Activated CD4-positive, alpha-beta memory T cell treated with anti-CD3 and anti-CD28 coated beads for 36 hours (primary cell): ENCODE data around the gene TM9SF3. TPM values are rescaled to one million over a fixed set of nuclear protein-coding genes. Genes with fewer than 3 reads are reported as not detected.
"Not testable (repeated sequence)": the region's sequence is repeated elsewhere in the genome, so short reads cannot be mapped to it uniquely, and the experiment has no call there.

ENCODE experiments used
- CTCF ChIA-PET: fragments of 350-600 bp; sonication (Branson Sonifier 250); formaldehyde crosslinking; loops from one replicate; lab custom pipeline; 2021; ENCODE audit warnings: antibody characterized with exemption, inconsistent platforms; lab: Charles Lee
- POLR2A ChIA-PET: fragments of 350-600 bp; sonication (Branson Sonifier 250); formaldehyde crosslinking; loops from one replicate; lab custom pipeline; 2021; ENCODE audit warnings: antibody characterized with exemption; lab: Charles Lee
- DNase-seq: peaks from one replicate; pipeline ENCODE4 v3.0.0-alpha.2; 2020
- H3K27ac Mint-ChIP-seq: one replicate; pipeline ENCODE4 v1.8.0; 2021; ENCODE audit warnings: mixed read lengths
- H3K27me3 Mint-ChIP-seq: one replicate; pipeline ENCODE4 v1.8.0; 2021; ENCODE audit warnings: mixed read lengths
- H3K36me3 Mint-ChIP-seq: one replicate; pipeline ENCODE4 v1.8.0; 2021; ENCODE audit warnings: mixed read lengths
- H3K4me1 Mint-ChIP-seq: one replicate; pipeline ENCODE4 v1.8.0; 2021; ENCODE audit warnings: low read depth, mixed read lengths
- H3K4me3 Mint-ChIP-seq: one replicate; pipeline ENCODE4 v1.8.0; 2021; ENCODE audit warnings: mild to moderate bottlenecking, mixed read lengths
- H3K9me3 Mint-ChIP-seq: one replicate; pipeline ENCODE4 v1.8.0; 2021; ENCODE audit warnings: mixed read lengths
- intact Hi-C: fragments of 100-400 bp; cut with micrococcal nuclease; formaldehyde crosslinking; loops from one replicate; pipeline ENCODE4 v1.15.1; 2023
- total RNA-seq, 2 experiments: library from RNA; stranded (reverse); gene quantifications; one replicate each; pipeline ENCODE4 v1.2.3, GENCODE V29; 2021

The TM9SF3 gene
- total RNA-seq, 2 experiments from 2014 or later, result 75.6 to 79.7 TPM

DNA sequence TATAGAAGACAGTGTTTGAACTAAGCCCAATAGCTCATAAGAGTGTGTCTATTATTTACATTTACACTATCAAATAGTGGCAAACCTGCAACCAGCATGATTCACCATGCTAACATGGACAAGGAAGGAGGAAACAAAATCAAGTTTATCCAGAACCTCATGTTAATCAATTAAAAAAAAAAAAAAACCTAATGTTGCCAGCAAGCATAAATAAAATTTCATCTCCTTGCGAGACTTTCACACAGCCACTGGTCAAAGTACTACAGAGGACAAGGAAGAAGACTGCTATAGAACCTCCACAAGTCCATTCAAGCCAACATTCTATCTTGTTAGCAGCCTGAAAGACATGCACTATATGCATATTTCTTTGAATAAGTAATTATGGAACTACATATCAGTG is 9.7 kb downstream of the TM9SF3 start:
- POLR2A ChIA-PET, result no interaction called here
- Mint-ChIP-seq H3K9me3 (no peaks in the 10 kb centered on the region), H3K4me1 (peaks cover 62% of the 10 kb centered on the region), H3K36me3 (peaks cover 26% of the 10 kb centered on the region), H3K27ac (no peak overlapping the region), H3K27me3 (no peaks in the 10 kb centered on the region), H3K4me3 (no peak overlapping the region)
- DNase-seq, result no peak
- CTCF ChIA-PET, result no interaction called here
- intact Hi-C loops, result no loop called here

DNA sequence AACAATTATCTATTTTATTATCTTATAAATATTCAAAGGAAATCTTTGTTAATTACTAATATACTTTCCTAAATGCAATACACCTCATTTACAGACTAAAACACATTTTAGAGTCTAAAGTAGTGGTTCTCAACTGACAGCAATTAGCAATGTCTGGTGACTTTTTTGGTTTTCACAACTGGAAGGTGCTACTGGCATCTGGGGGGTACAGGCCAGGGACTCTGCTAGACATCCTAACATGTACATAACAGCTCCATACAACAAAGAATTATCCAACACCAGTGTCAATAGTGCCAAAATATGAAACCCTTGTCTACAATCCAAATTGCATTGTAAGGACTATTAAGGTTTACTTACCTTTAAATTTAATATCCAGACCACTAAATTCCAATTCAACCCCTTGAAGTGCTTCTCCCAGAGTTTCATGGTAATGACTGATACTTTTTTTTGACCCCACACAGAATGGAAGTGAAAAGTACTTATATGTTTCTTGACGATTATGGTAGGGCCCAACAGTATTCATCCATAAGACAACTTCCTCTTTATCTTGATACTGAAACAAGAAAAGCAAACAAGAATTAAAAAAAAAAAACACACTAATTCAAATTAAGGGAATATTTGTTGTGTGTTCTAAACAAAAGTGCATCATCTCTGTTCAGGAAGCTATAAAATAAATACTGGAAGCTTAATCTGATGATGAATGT is 10.4 kb downstream of the TM9SF3 start:
- intact Hi-C loops, result no loop called here
- DNase-seq, result no peak
- Mint-ChIP-seq H3K4me1 (peaks cover 62% of the 10 kb centered on the region), H3K36me3 (peaks cover 26% of the 10 kb centered on the region), H3K27ac (no peak overlapping the region), H3K4me3 (no peak overlapping the region), H3K9me3 (no peaks in the 10 kb centered on the region), H3K27me3 (no peaks in the 10 kb centered on the region)
- ChIA-PET CTCF (no interaction called here), POLR2A (no interaction called here)

DNA sequence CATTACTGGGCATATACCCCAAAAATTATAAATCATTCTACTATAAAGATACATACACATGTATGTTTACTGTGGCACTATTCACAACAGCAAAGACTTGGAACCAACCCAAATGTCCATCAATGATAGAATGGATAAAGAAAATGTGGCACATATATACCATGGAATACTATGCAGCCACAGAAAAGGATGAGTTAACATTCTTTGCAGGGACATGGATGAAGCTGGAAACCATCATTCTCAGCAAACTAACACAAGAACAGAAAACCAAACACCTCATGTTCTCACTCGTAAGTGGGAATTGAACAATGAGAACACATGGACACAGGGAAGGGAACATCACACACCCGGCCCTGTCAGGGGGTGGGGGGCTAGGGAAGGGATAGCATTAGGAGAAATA is 12.2 kb downstream of the TM9SF3 start:
- POLR2A ChIA-PET, H3K27me3 Mint-ChIP-seq, DNase-seq, H3K4me3 Mint-ChIP-seq, intact Hi-C loops, H3K9me3 Mint-ChIP-seq, CTCF ChIA-PET, H3K27ac Mint-ChIP-seq: not testable (repeated sequence)
- Mint-ChIP-seq H3K36me3 (peaks cover 25% of the 10 kb centered on the region), H3K4me1 (peaks cover 58% of the 10 kb centered on the region)

DNA sequence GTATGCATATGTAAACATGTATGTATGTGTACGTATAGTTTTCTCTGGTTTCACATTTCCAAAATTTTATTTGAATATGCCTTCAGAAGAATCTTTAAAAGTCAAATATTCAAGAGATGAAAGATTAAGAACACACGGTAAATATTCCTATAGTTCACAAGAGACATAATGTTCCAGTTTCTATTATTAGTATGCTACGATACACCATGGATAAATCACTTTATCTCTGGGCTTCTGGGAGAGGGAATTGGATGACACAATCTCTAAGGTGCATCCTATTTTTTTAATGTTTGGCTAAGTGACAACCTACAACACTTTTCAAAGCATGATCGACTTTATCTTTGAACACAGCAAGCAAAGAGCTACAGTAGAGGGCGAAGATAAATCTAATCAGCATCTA is 13.8 kb downstream of the TM9SF3 start:
- no peak for DNase-seq
- POLR2A ChIA-PET, result no interaction called here
- no peak overlapping the region for H3K4me3 Mint-ChIP-seq
- CTCF ChIA-PET, result no interaction called here
- no peaks in the 10 kb centered on the region for H3K9me3 Mint-ChIP-seq
- H3K36me3 Mint-ChIP-seq, result peaks cover 27% of the 10 kb centered on the region
- H3K27me3 Mint-ChIP-seq, result no peaks in the 10 kb centered on the region
- H3K27ac Mint-ChIP-seq, result no peak overlapping the region
- H3K4me1 Mint-ChIP-seq, result peaks cover 58% of the 10 kb centered on the region
- intact Hi-C loops, result no loop called here

DNA sequence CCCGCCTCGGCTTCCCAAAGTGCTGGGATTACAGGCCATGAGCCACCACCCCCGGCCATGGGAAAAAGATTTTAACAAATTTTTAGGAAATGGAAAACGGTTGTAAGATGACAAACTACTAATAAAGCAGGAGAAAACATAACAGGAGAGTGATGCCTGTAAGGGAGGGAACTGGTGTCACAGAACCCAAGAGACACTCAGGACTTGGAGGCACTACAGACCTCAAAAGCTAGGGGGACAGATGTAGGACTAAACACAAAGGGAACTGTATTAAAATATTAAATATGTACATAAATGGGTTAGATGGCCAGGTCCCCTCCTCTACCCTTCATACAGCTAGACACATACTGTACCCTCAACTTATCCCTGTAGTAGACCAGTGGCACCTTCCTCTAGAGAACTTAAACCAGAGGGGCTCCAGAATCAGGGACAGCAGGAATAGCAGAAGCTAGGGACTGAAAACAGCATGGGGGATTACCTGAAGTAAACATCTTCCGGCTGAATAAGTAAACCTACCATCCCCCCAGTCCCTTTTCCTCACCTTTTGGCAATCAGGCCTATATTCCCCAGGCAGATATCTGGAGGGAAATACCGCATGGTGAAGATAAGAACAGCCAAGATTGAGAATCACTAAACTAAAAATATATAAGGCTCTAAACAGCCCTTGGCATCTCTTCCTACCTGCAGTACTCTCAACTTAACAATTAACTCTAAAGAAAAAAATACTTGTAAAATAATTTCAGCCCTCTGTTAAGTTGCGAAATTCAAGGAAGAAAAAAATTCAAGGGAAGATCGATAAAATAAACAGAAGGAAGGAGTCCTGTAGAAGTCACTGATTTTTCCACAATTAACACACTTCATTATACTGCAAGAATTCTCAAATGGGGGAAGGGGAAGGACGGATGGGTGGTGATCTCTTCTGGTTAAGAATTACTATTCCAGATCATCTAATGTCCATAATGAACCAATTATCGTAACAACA is 15.5 kb downstream of the TM9SF3 start:
- ChIA-PET CTCF (interaction anchor here (0.6 kb wide), 1 partner anchor 529 kb away, joined by 3 read pairs; no protein-coding TSS in a partner anchor), POLR2A (no interaction called here)
- no peak overlapping the region for H3K27ac Mint-ChIP-seq
- no peaks in the 10 kb centered on the region for H3K27me3 Mint-ChIP-seq
- peaks cover 55% of the 10 kb centered on the region for H3K4me1 Mint-ChIP-seq
- DNase-seq, result no peak
- intact Hi-C loops, result no loop called here
- no peak overlapping the region for H3K4me3 Mint-ChIP-seq
- peaks cover 29% of the 10 kb centered on the region for H3K36me3 Mint-ChIP-seq
- H3K9me3 Mint-ChIP-seq, result no peaks in the 10 kb centered on the region

DNA sequence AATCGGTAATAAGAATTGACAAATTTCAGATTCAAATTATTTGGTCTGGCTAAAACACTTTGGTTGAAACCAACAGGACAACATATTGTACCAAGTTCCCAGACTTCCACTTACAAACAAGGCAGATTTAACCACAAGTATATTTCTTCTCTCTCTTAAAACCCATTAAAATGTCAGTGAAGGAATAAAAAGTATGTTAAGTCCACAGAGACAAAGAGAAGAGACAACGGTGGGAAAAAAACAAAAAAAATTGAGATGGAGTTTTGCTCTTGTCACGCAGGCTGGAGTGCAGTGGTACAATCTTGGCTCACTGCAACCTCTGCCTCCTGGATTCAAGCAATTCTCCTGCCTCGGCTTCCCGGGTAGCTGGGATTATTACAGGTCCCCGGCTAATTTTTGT is 16.3 kb downstream of the TM9SF3 start:
- POLR2A ChIA-PET, result no interaction called here
- H3K4me1 Mint-ChIP-seq, result peaks cover 60% of the 10 kb centered on the region
- H3K27ac Mint-ChIP-seq, result no peak overlapping the region
- H3K4me3 Mint-ChIP-seq, result no peak overlapping the region
- no peaks in the 10 kb centered on the region for H3K9me3 Mint-ChIP-seq
- H3K27me3 Mint-ChIP-seq, result no peaks in the 10 kb centered on the region
- intact Hi-C loops, result no loop called here
- CTCF ChIA-PET, result no interaction called here
- DNase-seq, result no peak
- peaks cover 25% of the 10 kb centered on the region for H3K36me3 Mint-ChIP-seq

DNA sequence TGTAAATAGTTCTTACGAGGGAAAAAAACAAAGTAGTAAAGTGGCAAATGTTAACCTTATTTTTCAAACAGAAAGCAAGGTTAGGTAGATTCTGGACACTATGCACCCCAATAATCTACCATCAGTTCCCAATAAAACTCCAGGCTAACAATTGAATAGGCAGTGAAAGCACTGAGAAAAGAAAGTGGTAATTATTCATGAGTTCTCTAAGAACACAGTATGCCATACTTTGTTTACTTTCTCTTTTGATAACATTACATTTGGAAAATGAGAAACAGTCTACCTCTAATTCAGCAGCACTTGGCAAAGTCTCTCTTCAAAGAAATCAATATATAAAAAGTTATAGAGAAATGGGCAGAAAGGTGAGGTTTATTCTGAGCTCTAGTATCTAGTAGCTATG is 18.4 kb downstream of the TM9SF3 start:
- ChIA-PET POLR2A (no interaction called here), CTCF (interaction anchor here (1.0 kb wide), 1 partner anchor 261 kb away, joined by 3 read pairs; no protein-coding TSS in a partner anchor)
- intact Hi-C loops, result no loop called here
- DNase-seq, result no peak
- Mint-ChIP-seq H3K9me3 (no peaks in the 10 kb centered on the region), H3K4me3 (no peak overlapping the region), H3K4me1 (peaks cover 50% of the 10 kb centered on the region), H3K27ac (no peak overlapping the region), H3K36me3 (peaks cover 23% of the 10 kb centered on the region), H3K27me3 (no peaks in the 10 kb centered on the region)

DNA sequence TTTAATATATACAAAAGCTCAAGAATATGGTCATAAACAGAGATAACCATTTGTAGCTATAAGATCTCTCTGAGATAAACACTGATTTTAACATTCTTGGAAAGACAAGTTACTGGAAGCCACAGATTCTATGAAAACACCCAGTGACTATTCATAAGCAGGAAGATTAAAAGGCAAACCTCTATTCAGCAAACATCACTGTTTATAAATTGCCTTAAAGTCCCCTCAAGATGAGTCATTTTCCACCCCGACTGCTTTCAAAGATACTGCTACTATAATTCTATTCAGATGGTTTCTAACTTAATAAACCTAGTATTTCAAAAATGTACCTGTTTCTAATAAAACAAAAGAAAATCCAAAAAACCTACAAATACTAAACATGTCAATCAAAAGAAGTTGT is 21.0 kb downstream of the TM9SF3 start:
- H3K4me3 Mint-ChIP-seq, result no peak overlapping the region
- no peaks in the 10 kb centered on the region for H3K27me3 Mint-ChIP-seq
- ChIA-PET CTCF (interaction anchor here (0.6 to 1.1 kb wide), 3 partner anchors 17 to 605 kb away, joined by 3 to 4 read pairs (median 4); partner anchors contain the start of gene TLL2), POLR2A (interaction anchor here (0.9 kb wide), 1 partner anchor 23 kb away, joined by 3 read pairs; no protein-coding TSS in a partner anchor)
- H3K36me3 Mint-ChIP-seq, result peaks cover 21% of the 10 kb centered on the region
- peaks cover 35% of the 10 kb centered on the region for H3K4me1 Mint-ChIP-seq
- H3K27ac Mint-ChIP-seq, result no peak overlapping the region
- no peak for DNase-seq
- intact Hi-C loops, result loop anchor here (2.0 kb wide), 1 partner anchor 21 kb away; the partner anchor contains the start of gene TM9SF3
- no peaks in the 10 kb centered on the region for H3K9me3 Mint-ChIP-seq

DNA sequence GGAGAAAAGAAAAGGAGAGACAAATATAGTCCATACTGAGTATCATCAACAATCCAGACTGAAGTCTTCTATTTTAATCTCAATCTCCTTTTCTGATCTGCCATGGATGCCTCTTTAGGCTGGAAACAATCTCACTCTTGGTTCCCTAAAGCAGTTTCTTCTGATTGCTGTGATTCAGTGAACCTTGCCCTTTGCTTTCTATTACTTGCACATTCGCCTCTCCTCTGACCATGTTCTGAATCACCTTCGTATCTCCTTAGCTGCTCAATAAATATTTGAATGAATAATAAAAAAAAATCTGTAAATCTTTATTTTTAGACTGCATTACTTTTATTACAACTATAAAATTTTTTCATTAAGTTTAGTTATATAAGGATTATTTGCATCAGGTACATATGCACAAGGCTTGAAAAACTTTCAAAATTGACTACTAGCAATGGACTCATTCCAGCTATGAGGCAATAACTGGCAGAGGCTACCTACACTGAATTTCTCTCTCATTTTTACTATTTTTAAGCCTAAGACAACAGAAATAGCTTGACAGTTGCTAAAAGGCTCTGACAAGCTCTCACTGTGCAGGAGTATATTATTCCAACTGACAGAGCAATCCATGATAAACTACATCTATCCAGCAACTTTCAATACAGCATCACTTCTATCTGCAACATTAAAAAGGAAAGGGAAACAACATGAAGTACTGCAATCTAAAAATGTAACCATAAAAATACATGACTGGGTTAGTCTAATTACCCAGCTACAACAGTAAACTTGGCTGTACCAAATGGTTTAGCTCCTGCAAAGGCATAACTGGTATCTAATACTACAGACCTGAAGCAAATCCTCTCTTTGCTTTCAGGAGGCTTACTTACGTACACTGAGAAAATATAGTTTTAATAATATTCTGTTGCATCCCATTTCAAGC is 25.6 kb downstream of the TM9SF3 start:
- intact Hi-C loops, result no loop called here
- DNase-seq, result no peak
- Mint-ChIP-seq H3K4me3 (no peak overlapping the region), H3K27me3 (no peaks in the 10 kb centered on the region), H3K36me3 (peaks cover 28% of the 10 kb centered on the region), H3K9me3 (no peaks in the 10 kb centered on the region), H3K4me1 (peaks cover 5% of the 10 kb centered on the region), H3K27ac (no peak overlapping the region)
- POLR2A ChIA-PET, result no interaction called here
- CTCF ChIA-PET, result no interaction called here

DNA sequence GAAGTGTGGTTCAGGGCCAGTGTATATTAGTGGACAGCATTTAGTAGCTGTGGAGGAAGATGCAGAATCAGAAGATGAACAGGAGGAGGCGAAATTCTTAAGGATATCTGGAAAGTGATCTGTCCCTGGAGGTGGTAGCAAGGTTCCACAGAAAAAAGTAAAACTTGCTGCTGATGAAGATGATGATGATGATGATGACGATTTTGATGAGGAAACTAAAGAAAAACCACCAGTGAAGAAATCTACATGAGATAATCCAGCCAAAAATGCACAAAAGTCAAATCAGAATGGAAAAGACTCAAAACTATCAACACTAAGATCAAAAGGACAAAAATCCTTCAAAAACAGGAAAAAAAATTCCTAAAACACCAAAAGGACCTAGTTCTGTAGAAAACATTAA is 26.3 kb downstream of the TM9SF3 start:
- no peak for DNase-seq
- no peaks in the 10 kb centered on the region for H3K9me3 Mint-ChIP-seq
- H3K27me3 Mint-ChIP-seq, result no peaks in the 10 kb centered on the region
- no peak overlapping the region for H3K4me3 Mint-ChIP-seq
- POLR2A ChIA-PET, result no interaction called here
- no peaks in the 10 kb centered on the region for H3K4me1 Mint-ChIP-seq
- H3K36me3 Mint-ChIP-seq, result peaks cover 28% of the 10 kb centered on the region
- intact Hi-C loops, result no loop called here
- CTCF ChIA-PET, result no interaction called here
- no peak overlapping the region for H3K27ac Mint-ChIP-seq

DNA sequence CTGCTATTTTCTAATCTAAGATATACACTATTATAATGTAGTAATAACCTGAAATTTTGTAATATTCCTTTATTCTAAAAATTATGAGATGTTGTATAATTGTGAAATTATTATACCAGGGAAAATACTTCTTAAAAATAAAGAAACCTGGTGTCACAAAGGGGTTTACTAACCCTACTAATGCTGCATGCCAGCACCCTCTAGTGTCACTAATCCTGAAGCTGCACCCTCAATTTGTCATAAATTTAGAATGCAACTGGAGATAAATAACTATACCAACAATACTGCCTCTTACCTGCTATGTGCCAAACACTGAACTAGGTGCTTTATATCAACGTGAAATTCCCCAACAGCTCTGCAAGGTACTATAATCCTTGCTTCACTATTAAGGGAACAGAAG is 30.8 kb downstream of the TM9SF3 start:
- H3K27ac Mint-ChIP-seq, result no peak overlapping the region
- no peak overlapping the region for H3K4me3 Mint-ChIP-seq
- POLR2A ChIA-PET, result no interaction called here
- H3K27me3 Mint-ChIP-seq, result no peaks in the 10 kb centered on the region
- intact Hi-C loops, result no loop called here
- H3K36me3 Mint-ChIP-seq, result peaks cover 23% of the 10 kb centered on the region
- no peaks in the 10 kb centered on the region for H3K9me3 Mint-ChIP-seq
- CTCF ChIA-PET, result interaction anchor here (0.6 to 1.1 kb wide), 5 partner anchors 11 to 654 kb away, joined by 3 to 6 read pairs (median 5); no protein-coding TSS in a partner anchor
- no peak for DNase-seq
- no peaks in the 10 kb centered on the region for H3K4me1 Mint-ChIP-seq
